Activated naive CD8-positive, alpha-beta T cell treated with anti-CD3 and anti-CD28 coated beads, Interleukin-2, amount 50 U/mL, for 16 hours (primary cell): Measurements from ENCODE around the gene GPR62.

ENCODE experiments used
- DNase-seq: peaks from one replicate; pipeline ENCODE4 v3.0.0-alpha.2; 2020; ENCODE audit warnings: low read depth, low spot score

GPR62 gene

GRCh38 chr3:51954713-51955112, 468 bp upstream of the GPR62 start:
- DNase-seq: no peak

GRCh38 chr3:51955893-51956770, 951 bp downstream of the GPR62 start:
- DNase-seq: no peak

GRCh38 chr3:51957520-51958205, 2.5 kb downstream of the GPR62 start:
- DNase-seq: no peak

- no peak for DNase-seq
Measured at GRCh38 chr3:51958603-51959521, 3.7 kb downstream of the GPR62 start.

GRCh38 chr3:51959651-51960050, 4.5 kb downstream of the GPR62 start:
- no peak for DNase-seq

GRCh38 chr3:51960386-51960785, 5.2 kb downstream of the GPR62 start:
- DNase-seq: no peak

- DNase-seq: no peak
Measured at GRCh38 chr3:51961011-51961410, 5.8 kb downstream of the GPR62 start.

- no peak for DNase-seq
Measured at GRCh38 chr3:51961602-51962569, 6.7 kb downstream of the GPR62 start.

GRCh38 chr3:51962854-51963530, 7.8 kb downstream of the GPR62 start:
- no peak for DNase-seq

GRCh38 chr3:51963951-51964451, 8.8 kb downstream of the GPR62 start:
- DNase-seq: no peak

GRCh38 chr3:51964521-51964920, 9.3 kb downstream of the GPR62 start:
- DNase-seq: no peak

GRCh38 chr3:51966016-51966415, 10.8 kb downstream of the GPR62 start:
- no peak for DNase-seq

GRCh38 chr3:51966486-51966885, 11.3 kb downstream of the GPR62 start:
- DNase-seq: no peak

- DNase-seq: no peak
Measured at GRCh38 chr3:51966922-51967383, 11.8 kb downstream of the GPR62 start.

GRCh38 chr3:51967384-51968169, 12.4 kb downstream of the GPR62 start, which contains the start of gene PCBP4:
Gene PCBP4 (minus strand): TSS chr3:51967454. CDS start chr3:51961240, 6,214 bp downstream.
- no peak for DNase-seq

- no peak for DNase-seq
Measured at GRCh38 chr3:51968170-51968775, 13.1 kb downstream of the GPR62 start.

- no peak for DNase-seq
Measured at GRCh38 chr3:51968883-51969678, 13.9 kb downstream of the GPR62 start.

- no peak for DNase-seq
Measured at GRCh38 chr3:51969841-51970240, 14.7 kb downstream of the GPR62 start.
